A549 (cell line): ENCODE data around the gene BDH1. TPM values are rescaled to one million over a fixed set of nuclear protein-coding genes. Genes with fewer than 3 reads are reported as not detected.
A peak's percentile ranks its signal among the peaks of the same experiment; 100 is the strongest.

Experiments
- ATAC-seq, 2 experiments: fragments of 200-7000 bp in 1 of 2; fragments of >200 bp in 1 of 2; cut with Nextera tagmentation in 1 of 2; cut with Tn5 transposase in 1 of 2; 3 replicates each; pipeline versions ENCODE4 v1.8.0 to v1.9.1; 2018 to 2020; ENCODE audit warnings: mild to moderate bottlenecking in 1 of 2, moderate library complexity in 1 of 2
- CTCF ChIA-PET: fragments of 300-600 bp; sonication (Branson Sonifier 250); formaldehyde crosslinking; extraction: SDS; loops from one replicate; lab custom pipeline; 2021; ENCODE audit warnings: antibody characterized with exemption, inconsistent platforms; lab: Yijun Ruan, JAX
- POLR2A ChIA-PET: fragments of 350-600 bp; formaldehyde crosslinking; extraction: SDS; loops from one replicate; lab custom pipeline; 2021; ENCODE audit warnings: antibody characterized with exemption, inconsistent platforms; lab: Yijun Ruan, JAX
- DNase-seq, 2 experiments: peaks; one replicate each; pipeline versions ENCODE4 v3.0.0 to v3.0.0-alpha.2; 2011 to 2016; ENCODE audit warnings: low read depth in 1 of 2, low spot score in 1 of 2
- FAIRE-seq: peaks from 2 replicates; lab custom pipeline; 2011; peaks lifted over from hg19 to GRCh38; lab: Jason Lieb, UNC
- H3K27ac ChIP-seq, 2 experiments: fragments of >200 bp; sonication (Bioruptor Twin); formaldehyde crosslinking; 3 replicates each; pipeline ENCODE4 v1.5.1; 2016 to 2017
- H3K4me1 ChIP-seq: fragments of >200 bp; sonication (Bioruptor Twin); formaldehyde crosslinking; 3 replicates; pipeline ENCODE4 v1.6.1; 2016
- H3K4me2 ChIP-seq: fragments of >200 bp; sonication (Bioruptor Twin); formaldehyde crosslinking; 3 replicates; pipeline ENCODE4 v1.6.1; 2016
- H3K4me3 ChIP-seq: fragments of >200 bp; sonication (Bioruptor Twin); formaldehyde crosslinking; 3 replicates; pipeline ENCODE4 v1.5.1; 2016
- H3K9me3 ChIP-seq: fragments of >200 bp; sonication (Bioruptor Twin); formaldehyde crosslinking; 3 replicates; pipeline ENCODE4 v1.6.1; 2016
- BHLHE40 ChIP-seq: IDR thresholded peaks from 2 replicates; pipeline ENCODE4 v1.6.1; 2012; ENCODE audit warnings: low read depth, low read length, inconsistent platforms
- CBX2 ChIP-seq: fragments of 200-600 bp; sonication (generic); IDR thresholded peaks from 2 replicates; pipeline ENCODE4 v1.6.1; 2016; ENCODE audit warnings: low read depth, mild to moderate bottlenecking, borderline replicate concordance
- CHD4 ChIP-seq: fragments of 200-600 bp; sonication (generic); IDR thresholded peaks from 2 replicates; pipeline ENCODE4 v1.6.1; 2016; ENCODE audit warnings: antibody characterized with exemption, mild to moderate bottlenecking, borderline replicate concordance
- CTCF ChIP-seq: fragments of >200 bp; sonication (Bioruptor Twin); formaldehyde crosslinking; IDR thresholded peaks from 3 replicates; pipeline ENCODE4 v1.5.1; 2016
- HEYL ChIP-seq: fragments of 250-450 bp; sonication (Bioruptor Pico); IDR thresholded peaks from 2 replicates; pipeline ENCODE4 v1.8.0; 2021; ENCODE audit warnings: mild to moderate bottlenecking, moderate library complexity
- KDM5A ChIP-seq: fragments of 200-600 bp; sonication (generic); IDR thresholded peaks from 2 replicates; pipeline ENCODE4 v1.6.1; 2016; ENCODE audit warnings: antibody characterized with exemption, mild to moderate bottlenecking
- NR3C1 ChIP-seq: fragments of >200 bp; sonication (Bioruptor Twin); formaldehyde crosslinking; IDR thresholded peaks from 3 replicates; pipeline ENCODE4 v1.6.1; 2017
- PBX3 ChIP-seq: IDR thresholded peaks from 2 replicates; pipeline ENCODE4 v1.6.1; 2012
- RAD21 ChIP-seq, 2 experiments: fragments of >200 bp in 1 of 2; sonication (Bioruptor Twin) in 1 of 2; formaldehyde crosslinking in 1 of 2; IDR thresholded peaks in 1 of 2; conservative IDR thresholded peaks in 1 of 2; 2 replicates in 1 of 2; 3 replicates in 1 of 2; pipeline ENCODE4 v1.6.1; 2012 to 2018; ENCODE audit warnings: inconsistent platforms in 1 of 2
- SMC3 ChIP-seq: fragments of >200 bp; sonication (Bioruptor Twin); formaldehyde crosslinking; IDR thresholded peaks from 3 replicates; pipeline ENCODE4 v1.6.1; 2018; ENCODE audit warnings: inconsistent platforms
- TP53 ChIP-seq: fragments of 250-450 bp; sonication (Bioruptor Pico); IDR thresholded peaks from 2 replicates; pipeline ENCODE4 v1.5.0; 2021; ENCODE audit warnings: mild to moderate bottlenecking, moderate library complexity
- ZSCAN20 ChIP-seq: fragments of 250-450 bp; sonication (Bioruptor Pico); IDR thresholded peaks from 2 replicates; pipeline ENCODE4 v1.8.0; 2022; ENCODE audit warnings: mild to moderate bottlenecking, moderate library complexity
- WGBS: methylation state at CpG from one replicate; pipeline ENCODE4 v1.1.6; 2017; ENCODE audit errors: missing lambda C conversion rate; 5-methylcytosine and 5-hydroxymethylcytosine counted together
- polyA plus RNA-seq, 4 experiments: library from polyadenylated mRNA; depleted of rRNA in 3 of 4; stranded (reverse); fragments of >200 nt; fragmentation: RNase III in 1 of 4; extraction: RNeasy Plus Mini Kit Qiagen cat#74134 plus additional on column Dnase treatment in 1 of 4; gene quantifications; 2 replicates in 3 of 4; 3 replicates in 1 of 4; pipeline ENCODE4 v1.2.3, GENCODE V29; 2011 to 2017
- TF ChIP-seq, protein P1 (sequence below): IDR thresholded peaks from 2 replicates; pipeline ENCODE4 v1.6.1; 2012; ENCODE audit warnings: low read depth, borderline replicate concordance

The BDH1 gene
- polyA plus RNA-seq, 2 of the 4 experiments (the other 2 are of a cell fraction) = 3.1 to 4.6 TPM

GRCh38 chr3:197511853-197512635 is 43.7 kb downstream of the BDH1 start:
- DNase-seq (peak in 1 of 2 experiments; percentile 45), ATAC-seq (no peak), FAIRE-seq (no peak)
- no peaks in the 10 kb centered on the region for H3K9me3 ChIP-seq
- H3K4me1 ChIP-seq = peaks cover 28% of the 10 kb centered on the region
- CTCF ChIA-PET = interaction anchor here (0.7 to 3.2 kb wide), 7 partner anchors 10 to 256 kb away, joined by 3 to 37 read pairs (median 3); no protein-coding TSS in a partner anchor
- no peak overlapping the region for H3K4me3 ChIP-seq
- TF ChIP-seq NR3C1 (no peak), BHLHE40 (no peak), PBX3 (no peak), RAD21 (conservative IDR thresholded peaks at IDR 0.05 in 1 of 2, IDR thresholded peaks at IDR 0.05 in 1 of 2) (0 out of 5 replicates have a peak, but pooled peaks of 1 of the 2 experiments have one; percentile 18)
- TF ChIP-seq, all 56 proteins: peak for 1
- POLR2A ChIA-PET = interaction anchor here (1.2 kb wide), 1 partner anchor 214 kb away, joined by 4 read pairs; the partner anchor contains the start of gene DLG1
- Histone ChIP-seq H3K27ac (peak overlapping the region in 1 of 2 experiments; percentile 58; a peak in 3 of 6 replicates), H3K4me2 (no peak overlapping the region)
- WGBS = 97% methylated on average over 18 of the region's 33 CpGs

- POLR2A ChIA-PET = interaction anchor here (1.2 kb wide), 1 partner anchor 213 kb away, joined by 4 read pairs; the partner anchor contains the start of gene DLG1
- ATAC-seq = peak in 1 of 2 experiments; percentile 9; a peak in 2 of 6 replicates
Measured at GRCh38 chr3:197511130-197511529, 44.6 kb downstream of the BDH1 start.

DNA sequence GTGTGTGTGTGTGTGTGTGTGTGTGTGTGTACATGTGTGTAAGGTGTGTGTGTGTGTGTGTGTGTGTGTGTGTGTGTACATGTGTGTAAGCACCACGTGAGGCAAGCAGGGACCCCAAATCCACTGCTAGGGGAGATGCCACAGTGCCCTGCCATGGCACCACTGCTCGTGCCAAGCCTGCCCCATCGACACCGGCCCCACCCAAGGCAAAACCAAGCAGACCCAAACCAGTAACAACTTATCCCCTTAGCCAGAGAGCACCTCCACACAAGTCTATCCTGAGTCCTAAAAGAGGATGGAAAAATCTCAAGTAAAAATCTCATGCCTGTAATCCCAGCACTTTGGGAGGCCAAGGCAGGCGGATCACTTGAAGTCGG is 45.1 kb downstream of the BDH1 start:
- WGBS = 77% methylated on average over 5 of the region's 6 CpGs
- Histone ChIP-seq H3K4me2 (no peak overlapping the region), H3K27ac (peak overlapping the region; percentile 17 to 87; a peak in 3 of 6 replicates)

More at GRCh38 chr3:197511130-197511529, 44.6 kb downstream of the BDH1 start:
- Histone ChIP-seq H3K4me1 (peaks cover 19% of the 10 kb centered on the region; the same call in 2 of the 3 replicates), H3K4me3 (no peak overlapping the region), H3K9me3 (no peaks in the 10 kb centered on the region), H3K4me2 (no peak overlapping the region)
- DNase-seq = no peak
- CTCF ChIA-PET = interaction anchor here (0.8 to 3.2 kb wide), 13 partner anchors 11 to 301 kb away, joined by 3 to 37 read pairs (median 9); no protein-coding TSS in a partner anchor
- FAIRE-seq = no peak
- WGBS = 75% methylated on average over 6 of the region's 6 CpGs
- TF ChIP-seq ZSCAN20 (CRISPR knock-in tag) = no peak
- TF ChIP-seq TP53 (CRISPR knock-in tag) = no peak
- no peak for TF ChIP-seq SMC3
- TF ChIP-seq CBX2 = no peak
- TF ChIP-seq KDM5A = no peak
- TF ChIP-seq CHD4 = no peak
- TF ChIP-seq HEYL (CRISPR knock-in tag) = no peak
- TF ChIP-seq, all 56 proteins: peak for 0
- H3K27ac ChIP-seq = peak overlapping the region; percentile 17 to 87; a peak in 2 of 6 replicates

More for the DNA sequence above, 45.1 kb downstream of the BDH1 start:
- TF ChIP-seq, protein P1, sequence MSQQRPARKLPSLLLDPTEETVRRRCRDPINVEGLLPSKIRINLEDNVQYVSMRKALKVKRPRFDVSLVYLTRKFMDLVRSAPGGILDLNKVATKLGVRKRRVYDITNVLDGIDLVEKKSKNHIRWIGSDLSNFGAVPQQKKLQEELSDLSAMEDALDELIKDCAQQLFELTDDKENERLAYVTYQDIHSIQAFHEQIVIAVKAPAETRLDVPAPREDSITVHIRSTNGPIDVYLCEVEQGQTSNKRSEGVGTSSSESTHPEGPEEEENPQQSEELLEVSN = no peak
- no peak for TF ChIP-seq CTCF
- TF ChIP-seq, all 56 proteins: peak for 0
- no peak overlapping the region for H3K4me3 ChIP-seq
- ChIA-PET POLR2A (no interaction called here), CTCF (interaction anchor here (1.1 to 3.2 kb wide), 22 partner anchors 11 to 435 kb away, joined by 3 to 37 read pairs (median 6); no protein-coding TSS in a partner anchor)
- DNase-seq = no peak
- no peaks in the 10 kb centered on the region for H3K9me3 ChIP-seq
- no peak for ATAC-seq
- peaks cover 15% of the 10 kb centered on the region; the same call in 1 of the 3 replicates for H3K4me1 ChIP-seq
- no peak for FAIRE-seq
